Cerebellar nuclear complex (tissue), 1 donor: ENCODE results near the gene GLRX.
"Not testable (repeated sequence)": the region's sequence is repeated elsewhere in the genome, so short reads cannot be mapped to it uniquely, and the experiment has no call there.

ENCODE experiments used
- DNase-seq, 2 experiments: peaks; one replicate each; lab custom pipeline; 2025; lab: John Stamatoyannopoulos, UW

The GLRX gene

GRCh38 chr5:95852567-95852966, 30.0 kb upstream of the GLRX start:
- DNase-seq = no peak

DNA sequence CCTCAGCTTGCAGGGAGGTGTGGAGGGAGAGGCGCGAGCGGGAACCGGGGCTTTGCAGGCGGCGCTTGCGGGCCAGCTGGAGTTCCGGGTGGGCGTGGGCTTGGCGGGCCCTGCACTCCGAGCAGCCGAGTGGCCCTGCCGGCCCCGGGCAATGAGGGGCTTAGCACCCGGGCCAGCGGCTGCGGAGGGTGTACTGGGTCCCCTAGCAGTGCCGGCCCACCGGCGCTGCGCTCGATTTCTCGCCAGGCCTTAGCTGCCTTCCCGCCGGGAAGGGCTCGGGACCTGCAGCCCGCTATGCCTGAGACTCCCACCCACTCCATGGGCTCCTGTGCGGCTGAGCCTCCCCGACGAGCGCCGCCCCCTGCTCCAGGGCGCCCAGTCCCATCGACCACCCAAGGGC, 28.6 kb upstream of the GLRX start:
- not testable (repeated sequence) for DNase-seq

DNA sequence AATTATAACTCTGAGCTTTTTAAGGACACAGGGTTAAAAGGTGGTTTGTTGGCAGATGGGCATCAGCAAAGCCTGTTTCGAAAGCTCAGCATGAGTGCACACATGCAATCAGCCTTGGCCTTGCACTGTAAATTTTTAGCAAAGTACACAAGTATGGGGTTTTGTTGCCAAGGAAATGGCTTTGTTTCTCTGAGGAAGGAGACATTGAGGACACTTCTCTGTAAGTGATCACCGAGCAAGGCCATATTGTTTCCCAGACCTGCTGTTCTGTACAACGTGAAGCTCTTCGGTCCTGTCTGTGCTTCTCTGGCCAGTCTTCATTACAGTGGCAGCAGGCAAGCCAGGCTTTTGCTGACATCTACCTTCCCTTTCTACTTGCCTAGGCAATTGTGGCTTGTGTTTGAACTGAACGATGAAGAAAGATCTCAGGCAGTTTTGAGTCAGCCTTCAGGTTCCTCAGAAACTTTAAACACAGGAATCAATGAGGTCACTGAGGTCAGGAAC, 27.9 kb upstream of the GLRX start:
- DNase-seq = no peak

DNA sequence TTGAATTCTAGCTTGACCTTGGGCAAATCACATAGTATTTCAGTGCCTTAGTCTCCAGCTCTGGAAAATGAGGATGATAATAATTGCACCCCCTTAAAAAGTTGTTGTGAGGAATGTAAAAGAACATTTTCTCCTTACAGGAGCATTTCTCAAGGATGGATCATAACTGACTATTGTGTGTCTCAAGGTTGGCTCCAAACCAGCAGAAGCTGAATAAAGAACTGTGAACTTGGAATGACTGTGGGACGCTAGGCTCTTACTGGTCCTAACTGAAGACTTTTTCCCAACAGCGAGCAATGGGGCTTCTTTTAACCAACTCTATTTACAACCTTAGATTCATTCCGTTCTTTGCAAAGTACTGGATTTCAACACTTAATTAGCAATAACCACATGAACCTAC, 26.2 kb upstream of the GLRX start:
- no peak for DNase-seq

DNA sequence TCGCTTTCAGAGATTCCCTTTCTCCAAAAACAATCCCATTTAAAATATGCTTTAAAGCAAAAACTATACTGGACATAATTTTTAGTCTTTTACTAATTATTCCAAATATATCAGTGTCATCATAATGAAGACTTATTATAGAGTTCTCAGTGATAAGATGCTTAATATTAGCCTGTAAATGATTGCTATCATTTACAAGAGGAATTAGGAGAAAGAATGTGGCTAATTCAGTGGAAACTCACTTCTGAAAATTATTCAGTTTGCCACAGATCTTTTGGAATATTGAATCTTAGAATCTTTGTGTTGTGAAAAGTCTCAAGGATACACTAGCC, 24.7 kb upstream of the GLRX start:
- DNase-seq = no peak

GRCh38 chr5:95846554-95847260, 24.2 kb upstream of the GLRX start:
- DNase-seq = peak; percentile 81 to 89

GRCh38 chr5:95845391-95845790, 22.9 kb upstream of the GLRX start:
- DNase-seq = no peak

DNA sequence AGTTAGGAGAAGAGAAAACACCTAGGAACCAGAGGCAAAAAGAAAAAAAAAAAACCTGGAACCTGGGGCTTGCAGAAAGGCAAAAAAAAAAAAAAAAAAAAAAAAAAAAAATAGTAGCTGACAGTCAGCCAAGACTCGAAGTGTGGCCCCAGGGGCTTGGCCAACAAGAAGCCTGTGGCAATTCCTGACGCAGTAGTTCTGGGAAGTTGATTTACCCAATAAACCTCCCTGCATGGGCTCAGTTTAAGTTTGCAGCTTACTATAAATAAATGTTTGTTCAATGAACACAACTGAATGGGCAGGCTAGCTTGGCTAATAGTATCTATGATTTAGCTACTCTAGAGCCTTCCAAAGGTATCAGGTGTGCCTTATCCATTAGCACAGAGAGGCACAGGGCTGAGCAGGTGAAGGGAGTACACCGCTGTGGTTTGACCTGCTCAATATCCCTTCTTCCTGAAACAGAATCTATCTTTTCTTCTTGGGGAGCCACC, 21.3 kb upstream of the GLRX start:
- DNase-seq = no peak

DNA sequence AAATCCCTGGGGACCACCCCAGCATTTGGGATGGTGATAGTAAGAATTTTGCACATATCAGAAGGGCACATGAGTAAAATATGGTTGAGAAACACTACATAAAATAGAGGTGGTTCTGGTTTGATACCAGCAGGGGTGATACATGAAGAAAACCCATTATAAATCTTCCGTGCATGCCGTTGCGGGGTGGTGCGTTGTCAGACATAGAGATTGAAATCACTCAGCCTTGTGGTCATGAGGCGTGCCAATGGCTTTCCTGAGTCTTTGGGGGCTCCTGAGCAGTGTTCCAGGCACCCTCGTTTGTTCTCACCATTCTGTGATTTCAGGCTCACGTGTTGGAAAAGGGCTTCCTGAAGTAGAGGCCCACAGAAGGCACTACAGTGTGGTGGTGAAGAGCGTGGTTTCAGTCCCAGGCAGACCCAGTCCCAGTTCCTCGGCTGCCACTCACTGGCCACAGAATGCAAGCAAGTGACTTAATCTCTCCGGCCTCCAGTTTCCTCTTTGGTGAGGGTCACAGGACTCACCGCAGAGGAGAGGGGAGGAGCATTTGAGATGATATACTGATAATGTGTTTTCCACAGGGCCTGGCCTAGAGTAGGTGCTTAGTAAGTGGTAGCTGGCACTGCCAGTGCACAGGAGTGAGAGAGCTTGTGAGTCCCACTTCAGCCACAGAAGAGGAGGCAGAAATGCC, 20.5 kb upstream of the GLRX start:
- DNase-seq = no peak

DNA sequence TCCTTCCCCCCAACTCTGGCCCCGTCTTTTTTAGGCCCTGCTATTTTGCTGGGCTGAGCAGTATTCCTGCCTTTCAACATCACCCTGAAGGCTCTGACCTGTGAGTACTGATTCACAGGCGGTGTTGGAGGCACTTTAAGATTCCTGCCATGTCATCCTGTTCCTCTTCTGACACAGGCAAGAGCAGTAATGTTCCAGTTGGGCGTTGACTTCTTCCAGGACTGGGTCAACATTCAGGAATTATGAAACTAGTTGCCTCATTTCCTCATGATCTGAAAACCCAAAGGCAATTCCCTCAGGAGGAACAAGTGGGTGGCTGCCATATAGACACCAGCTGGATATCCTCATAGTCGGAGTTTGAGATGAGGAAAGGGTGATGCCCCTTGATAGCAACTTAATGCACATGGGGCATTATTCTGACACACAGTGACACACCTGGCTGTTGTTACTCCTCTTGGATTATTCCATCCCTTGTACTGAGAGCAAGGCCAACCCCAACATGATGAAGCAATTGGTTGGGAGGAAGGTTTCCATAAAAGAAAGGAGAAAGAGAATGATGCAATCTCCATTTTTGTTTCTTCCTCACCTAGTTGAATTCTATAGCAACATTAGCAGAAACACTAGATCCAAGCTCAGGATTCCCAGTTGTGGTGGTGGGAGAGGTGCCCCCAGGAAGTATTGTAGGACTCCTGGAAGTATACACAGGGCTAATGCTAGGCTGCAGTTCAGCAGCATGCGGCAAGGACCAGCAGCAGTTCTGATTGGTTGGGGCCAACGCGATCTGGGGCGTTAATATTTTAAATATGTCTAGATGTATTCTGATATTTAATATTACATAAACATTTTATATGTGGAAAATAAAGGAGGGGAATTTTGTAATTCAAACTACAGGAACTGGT, 19.6 kb upstream of the GLRX start:
- no peak for DNase-seq

GRCh38 chr5:95840956-95841705, 18.6 kb upstream of the GLRX start:
- no peak for DNase-seq

DNA sequence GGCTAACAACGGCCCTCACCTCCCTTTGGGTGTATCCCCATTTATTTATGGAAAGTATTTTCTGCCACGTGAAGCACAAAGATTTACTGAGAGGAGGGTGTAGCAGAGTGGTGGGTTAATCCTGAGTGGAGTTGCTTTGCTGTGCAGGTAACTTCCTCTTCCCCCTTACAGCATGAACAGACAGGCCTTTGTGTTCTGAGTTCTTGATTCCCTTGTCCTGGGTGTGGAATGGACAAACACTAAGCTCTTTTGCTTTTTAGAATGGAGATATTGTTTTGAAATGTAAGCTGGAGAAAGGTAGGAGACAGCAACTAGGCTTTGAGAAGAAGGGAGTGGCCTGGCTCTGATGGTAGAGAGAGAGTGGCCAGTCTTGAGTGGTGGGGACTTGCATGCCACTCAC, 17.1 kb upstream of the GLRX start:
- DNase-seq = no peak

DNA sequence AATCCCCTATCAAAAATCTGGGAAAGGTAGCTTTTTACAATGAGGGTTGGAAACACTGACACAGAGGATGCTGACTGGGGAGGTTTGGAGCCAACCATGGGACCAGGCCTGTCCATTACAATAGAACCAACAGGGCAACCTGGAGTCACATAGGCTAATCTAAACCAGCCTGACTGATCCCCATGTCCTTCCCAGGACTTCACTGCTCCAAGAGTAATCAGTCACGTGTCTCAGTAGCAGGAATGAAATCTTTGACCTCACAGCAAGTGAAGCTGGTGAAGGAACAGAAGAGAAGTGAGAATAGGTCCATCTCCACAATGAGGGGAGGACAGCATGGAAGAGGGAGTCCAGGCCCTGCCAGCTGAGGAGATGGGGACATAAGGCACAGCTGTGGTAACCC, 16.0 kb upstream of the GLRX start:
- no peak for DNase-seq

- DNase-seq = no peak
These were observed 15.5 kb upstream of the GLRX start for GRCh38 chr5:95838001-95838520.

DNA sequence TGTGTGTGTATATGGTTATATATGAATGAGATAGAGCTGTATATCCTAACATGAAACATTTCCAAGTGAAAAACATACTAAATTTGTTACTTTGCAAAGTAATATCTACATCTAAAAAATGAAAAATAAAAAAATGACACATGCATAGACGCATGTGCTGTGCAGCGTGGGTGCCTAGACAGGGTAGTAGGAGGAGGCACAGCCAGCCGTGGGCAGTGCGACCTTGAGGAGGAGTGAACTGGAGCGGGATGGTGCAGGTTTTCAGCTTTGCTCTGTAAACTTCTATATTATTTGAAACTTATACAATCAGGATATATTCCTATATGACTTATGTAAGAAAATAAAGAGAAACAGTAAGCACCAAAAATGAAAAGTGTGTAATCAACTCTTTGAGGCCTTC, 15.0 kb upstream of the GLRX start:
- DNase-seq = no peak

DNA sequence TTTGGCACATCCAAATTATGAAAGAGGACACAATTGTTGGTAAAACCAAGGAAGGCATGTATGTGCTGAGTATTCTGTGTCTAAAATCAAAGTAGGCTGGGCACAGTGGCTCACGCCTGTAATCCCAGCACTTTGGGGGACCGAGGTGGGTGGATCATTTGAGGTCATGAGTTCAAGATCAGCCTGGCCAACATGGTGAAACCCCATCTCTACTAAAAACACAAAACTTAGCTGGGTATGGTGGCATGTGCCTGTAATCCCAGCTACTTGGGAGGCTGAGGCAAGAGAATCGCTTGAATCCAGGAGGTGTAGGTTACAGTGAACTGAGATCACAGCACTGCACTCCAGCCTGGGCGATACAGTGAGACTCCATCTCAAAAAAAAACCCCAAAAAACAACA, 14.4 kb upstream of the GLRX start:
- DNase-seq = not testable (repeated sequence)

DNA sequence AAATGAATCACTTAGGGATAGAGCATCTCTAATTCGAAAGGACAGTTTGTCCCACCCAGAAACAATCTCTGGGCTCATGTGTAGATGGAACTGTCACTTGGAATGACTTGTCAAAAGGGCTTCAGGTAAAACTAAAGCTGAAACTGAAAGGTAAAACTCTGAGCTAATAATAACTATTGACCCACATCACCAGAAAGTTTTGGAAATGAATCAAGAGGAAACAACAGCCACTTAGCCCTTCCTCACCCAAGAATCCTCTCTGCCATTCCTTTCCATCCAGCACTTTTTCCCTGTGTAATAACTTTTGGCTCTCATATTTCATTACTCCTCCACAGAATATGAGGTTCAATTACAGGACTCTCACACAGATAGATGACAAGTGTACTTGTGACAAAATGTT, 14.0 kb upstream of the GLRX start:
- no peak for DNase-seq

DNA sequence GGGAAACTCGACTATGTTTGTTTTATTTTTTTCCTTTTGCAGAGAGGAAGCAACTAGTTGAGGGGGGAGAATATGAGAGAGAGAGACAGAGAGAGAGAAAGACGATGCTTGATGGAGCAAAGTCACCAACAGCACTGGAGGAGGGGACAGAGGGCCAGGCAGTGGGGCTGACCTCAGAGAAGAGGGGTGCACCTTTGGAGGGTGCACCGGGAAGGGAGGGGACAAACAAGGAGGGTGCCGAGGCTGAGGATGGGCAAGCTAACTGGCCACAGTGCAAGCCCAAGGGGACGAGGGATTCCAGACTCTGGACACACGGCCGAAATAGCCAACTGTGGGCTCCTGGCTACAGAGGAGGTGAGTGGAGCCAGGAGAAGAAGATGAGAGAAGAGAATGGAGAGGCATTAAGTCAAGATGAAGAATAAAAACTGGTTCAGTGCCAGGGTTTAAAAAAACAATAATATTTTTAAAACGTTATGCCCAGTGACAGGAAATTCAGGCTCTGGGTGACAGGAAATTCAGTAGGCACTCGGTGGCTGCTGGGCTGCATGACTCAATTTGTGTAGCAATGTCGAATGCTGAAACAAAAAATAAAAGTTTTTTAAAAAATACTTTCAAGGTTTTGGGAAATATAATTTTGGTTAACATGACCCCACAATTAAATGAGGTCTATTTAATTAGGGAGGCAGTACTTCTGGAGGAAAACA, 13.3 kb upstream of the GLRX start:
- DNase-seq = no peak

GRCh38 chr5:95832664-95833063, 10.1 kb upstream of the GLRX start:
- DNase-seq = no peak

DNA sequence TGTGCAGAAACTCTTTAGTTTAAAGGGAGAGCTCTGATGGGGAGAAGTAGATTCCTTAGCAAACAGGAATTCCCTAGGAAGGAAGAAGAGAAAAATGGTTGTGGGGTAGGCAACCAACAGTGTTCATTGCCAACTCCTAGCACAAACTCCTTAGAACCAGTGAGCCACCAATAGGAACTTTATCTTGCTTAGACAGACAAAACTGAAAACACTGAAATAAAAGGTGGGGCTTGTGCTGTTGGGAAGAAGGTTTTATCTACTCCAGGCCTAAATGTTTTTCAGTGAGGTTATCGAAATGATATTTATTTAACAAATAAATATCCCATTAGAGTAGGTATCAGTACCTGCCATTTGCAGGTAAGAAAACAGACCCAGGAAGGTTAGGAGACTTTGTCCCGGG, 7.7 kb upstream of the GLRX start:
- DNase-seq = no peak

DNA sequence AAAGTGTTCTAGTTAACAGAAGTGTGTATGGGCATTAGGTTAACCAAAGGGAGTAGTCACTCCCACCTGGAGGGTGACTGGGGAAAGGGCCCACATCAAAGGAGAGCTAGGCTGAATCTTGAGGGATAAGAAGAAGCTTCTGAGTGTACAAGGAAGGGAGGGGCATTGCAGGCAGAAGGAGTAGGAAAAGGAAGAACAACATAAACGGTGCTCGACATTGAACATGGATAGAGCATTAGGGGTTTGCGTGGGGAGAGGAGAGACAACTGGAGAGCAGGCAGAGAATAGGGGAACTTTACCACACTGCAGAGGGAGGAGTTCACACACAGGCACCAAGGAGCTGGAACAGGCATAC, 5.3 kb upstream of the GLRX start:
- no peak for DNase-seq
